RWPE2 (cell line): Measurements from ENCODE around the gene SEPTIN5.

Source experiments
- ATAC-seq: fragments of 200-7000 bp; cut with Tn5 transposase; 3 replicates; pipeline ENCODE4 v1.9.1; 2021; ENCODE audit warnings: low read depth
- DNase-seq: peaks from one replicate; pipeline ENCODE4 v3.0.0-alpha.2; 2020; ENCODE audit warnings: low spot score
- H3K27ac ChIP-seq: fragments of 450-650 bp; 2 replicates; pipeline ENCODE4 v1.5.1; 2017; ENCODE audit warnings: mild to moderate bottlenecking; ENCODE audit not compliant: poor library complexity, severe bottlenecking
- H3K27me3 ChIP-seq: fragments of 250-450 bp; sonication (Bioruptor Pico); 2 replicates; pipeline ENCODE4 v1.5.1; 2021; ENCODE audit warnings: mild to moderate bottlenecking, moderate library complexity; ENCODE audit not compliant: insufficient read depth, poor library complexity, severe bottlenecking
- H3K36me3 ChIP-seq: fragments of 250-450 bp; sonication (Bioruptor Pico); 2 replicates; pipeline ENCODE4 v1.5.1; 2020; ENCODE audit warnings: low read depth, mild to moderate bottlenecking, moderate library complexity
- H3K4me1 ChIP-seq: fragments of 250-450 bp; sonication (Bioruptor Pico); 2 replicates; pipeline ENCODE4 v1.5.1; 2021; ENCODE audit warnings: mild to moderate bottlenecking, moderate library complexity; ENCODE audit not compliant: insufficient read depth, poor library complexity, severe bottlenecking
- H3K4me3 ChIP-seq: fragments of 250-450 bp; sonication (Bioruptor Pico); 2 replicates; pipeline ENCODE4 v1.5.1; 2021; ENCODE audit warnings: mild to moderate bottlenecking, moderate library complexity; ENCODE audit not compliant: severe bottlenecking
- H3K9me3 ChIP-seq: fragments of 250-450 bp; sonication (Bioruptor Pico); 2 replicates; pipeline ENCODE4 v1.5.1; 2021; ENCODE audit warnings: mild to moderate bottlenecking, moderate library complexity; ENCODE audit not compliant: severe bottlenecking
- CTCF ChIP-seq: fragments of 450-650 bp; IDR thresholded peaks from one replicate; pipeline ENCODE4 v1.5.1; 2017; ENCODE audit warnings: mild to moderate bottlenecking, moderate library complexity; ENCODE audit not compliant: poor library complexity, severe bottlenecking

The SEPTIN5 gene

GRCh38 chr22:19710020-19710768, 4.1 kb upstream of the SEPTIN5 start:
- Histone ChIP-seq H3K27ac (no peak overlapping the region), H3K36me3 (no peaks in the 10 kb centered on the region), H3K4me1 (no peaks in the 10 kb centered on the region), H3K27me3 (no peaks in the 10 kb centered on the region), H3K9me3 (no peaks in the 10 kb centered on the region), H3K4me3 (no peak overlapping the region)
- ATAC-seq (no peak), DNase-seq (peak; percentile 39)
- TF ChIP-seq CTCF: no peak

GRCh38 chr22:19710769-19711106, 3.6 kb upstream of the SEPTIN5 start:
- no peaks in the 10 kb centered on the region for H3K36me3 ChIP-seq
- no peak for ATAC-seq
- H3K4me1 ChIP-seq: no peaks in the 10 kb centered on the region
- no peak for TF ChIP-seq CTCF
- no peaks in the 10 kb centered on the region for H3K27me3 ChIP-seq
- no peaks in the 10 kb centered on the region for H3K9me3 ChIP-seq
- no peak for DNase-seq
- H3K27ac ChIP-seq: no peak overlapping the region
- no peak overlapping the region for H3K4me3 ChIP-seq

GRCh38 chr22:19713245-19713644, 1.1 kb upstream of the SEPTIN5 start:
- Histone ChIP-seq H3K27me3 (no peaks in the 10 kb centered on the region), H3K36me3 (no peaks in the 10 kb centered on the region)
- no peak for ATAC-seq

GRCh38 chr22:19713650-19714311, 522 bp upstream of the SEPTIN5 start:
- no peak for TF ChIP-seq CTCF
- H3K9me3 ChIP-seq: no peaks in the 10 kb centered on the region
- peak overlapping the region; percentile 47 for H3K4me3 ChIP-seq
- H3K4me1 ChIP-seq: no peaks in the 10 kb centered on the region
- H3K27me3 ChIP-seq: no peaks in the 10 kb centered on the region
- DNase-seq: no peak
- H3K36me3 ChIP-seq: no peaks in the 10 kb centered on the region
- no peak overlapping the region for H3K27ac ChIP-seq
- no peak for ATAC-seq

More at GRCh38 chr22:19713245-19713644, 1.1 kb upstream of the SEPTIN5 start:
- TF ChIP-seq CTCF: no peak
- H3K4me1 ChIP-seq: no peaks in the 10 kb centered on the region
- no peak for DNase-seq
- no peak overlapping the region for H3K27ac ChIP-seq
- H3K9me3 ChIP-seq: no peaks in the 10 kb centered on the region
- H3K4me3 ChIP-seq: no peak overlapping the region
